HG02981 (cell line): Measurements from ENCODE around the gene ATF3.
"Not testable (repeated sequence)": the region's sequence is repeated elsewhere in the genome, so short reads cannot be mapped to it uniquely, and the experiment has no call there.

Experiments
- ATAC-seq: cut with Tn5 transposase; IDR thresholded peaks from one replicate; pipeline ENCODE4 v1.9.1; 2021; ENCODE audit warnings: mild to moderate bottlenecking, moderate library complexity; ENCODE audit not compliant: unreplicated experiment

ATF3 gene

DNA sequence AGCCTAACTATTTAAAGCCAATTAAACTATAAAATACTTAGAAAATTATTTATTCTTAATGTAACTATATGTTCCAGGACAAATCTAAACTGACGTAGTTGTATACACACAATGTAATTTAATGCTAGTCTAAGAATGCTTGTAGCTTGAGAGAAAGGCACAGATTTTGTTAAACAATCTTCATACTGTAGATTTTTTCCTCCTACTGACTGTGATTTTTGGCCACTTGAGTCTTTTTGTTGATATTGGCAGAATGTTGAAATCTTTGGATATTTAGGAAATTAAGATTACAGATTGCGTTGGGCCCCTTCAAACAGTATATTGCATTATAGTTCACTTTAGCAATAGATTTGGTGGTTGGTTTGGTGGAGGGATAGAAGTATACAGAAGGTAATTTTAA, 40.5 kb downstream of the ATF3 start:
- no peak for ATAC-seq

DNA sequence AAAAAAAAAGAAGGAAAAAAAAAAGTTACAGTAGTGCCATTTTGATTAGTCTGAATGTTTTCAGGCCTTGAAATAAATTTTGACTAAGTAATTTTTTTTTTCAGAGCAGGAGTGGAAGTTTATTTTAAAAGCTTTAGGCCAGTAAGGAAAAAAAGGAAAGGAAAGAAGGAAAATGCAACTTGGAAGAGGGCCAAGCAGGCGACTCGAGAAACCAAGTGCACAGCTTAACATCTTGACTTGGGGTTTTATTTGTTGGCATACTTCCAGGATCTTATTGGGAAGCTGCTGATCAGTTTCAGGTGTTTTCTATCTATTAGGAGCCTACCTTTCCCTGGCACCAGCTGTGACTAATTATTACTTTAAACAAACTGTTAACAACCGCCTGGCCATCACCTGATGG, 41.7 kb downstream of the ATF3 start:
- ATAC-seq, result no peak

DNA sequence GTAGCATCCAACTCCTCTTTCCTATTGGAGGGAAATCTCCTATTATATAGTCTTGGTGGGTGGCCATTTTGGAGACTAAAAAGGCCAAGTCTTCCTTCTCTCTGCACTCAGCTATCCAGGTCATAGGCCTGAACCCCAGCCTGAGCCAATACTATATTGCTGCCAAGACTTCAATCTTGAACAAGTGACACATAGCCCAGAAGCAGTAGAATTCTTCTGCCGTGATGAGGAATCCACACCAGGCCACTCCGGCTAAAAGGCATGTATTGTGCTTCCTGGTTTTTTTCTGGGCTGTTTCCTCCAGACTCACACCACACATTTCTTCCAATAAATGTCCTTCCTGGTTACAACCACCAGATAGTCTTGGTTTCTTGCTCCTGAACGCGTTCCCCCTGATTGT, 43.0 kb downstream of the ATF3 start:
- ATAC-seq, result no peak

DNA sequence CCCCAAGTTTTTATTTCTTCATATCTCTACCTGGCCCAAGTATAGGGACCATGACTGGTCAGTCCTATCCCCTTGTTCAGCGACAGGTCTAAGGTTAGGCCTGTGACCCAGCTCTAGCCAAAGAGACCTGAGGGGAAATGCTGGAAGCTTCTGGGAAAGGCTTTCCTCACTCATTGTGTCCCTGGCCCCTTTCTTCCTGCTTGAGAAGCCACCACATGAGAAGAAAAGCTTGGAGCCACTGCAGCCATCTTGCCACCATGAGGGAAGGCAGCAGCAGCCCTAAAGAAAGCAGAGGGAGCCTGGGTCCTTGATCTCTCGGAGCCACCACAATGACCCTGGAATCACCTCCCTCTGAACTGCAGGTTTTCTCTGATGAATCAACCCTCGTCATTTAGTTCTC, 43.4 kb downstream of the ATF3 start:
- no peak for ATAC-seq

DNA sequence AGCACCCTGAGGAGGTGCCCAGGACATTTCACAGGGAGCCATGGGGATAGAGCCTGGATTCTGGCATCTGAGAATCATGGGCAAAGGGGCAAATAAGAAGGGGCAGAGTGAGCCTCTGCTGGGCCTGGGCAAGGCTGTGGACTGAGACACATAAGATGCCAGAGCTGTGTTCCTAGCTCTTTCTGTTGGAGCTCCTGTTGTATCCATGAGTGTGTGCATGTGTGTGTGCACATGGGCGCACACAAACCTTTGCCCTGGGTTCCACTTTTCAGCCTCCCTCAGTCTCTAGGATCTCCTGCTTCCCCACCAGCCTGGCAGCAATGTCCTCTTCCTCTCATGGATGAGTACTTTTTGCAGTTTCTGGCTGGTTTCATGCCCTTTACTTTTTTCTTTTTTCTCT, 44.0 kb downstream of the ATF3 start:
- ATAC-seq, result no peak

DNA sequence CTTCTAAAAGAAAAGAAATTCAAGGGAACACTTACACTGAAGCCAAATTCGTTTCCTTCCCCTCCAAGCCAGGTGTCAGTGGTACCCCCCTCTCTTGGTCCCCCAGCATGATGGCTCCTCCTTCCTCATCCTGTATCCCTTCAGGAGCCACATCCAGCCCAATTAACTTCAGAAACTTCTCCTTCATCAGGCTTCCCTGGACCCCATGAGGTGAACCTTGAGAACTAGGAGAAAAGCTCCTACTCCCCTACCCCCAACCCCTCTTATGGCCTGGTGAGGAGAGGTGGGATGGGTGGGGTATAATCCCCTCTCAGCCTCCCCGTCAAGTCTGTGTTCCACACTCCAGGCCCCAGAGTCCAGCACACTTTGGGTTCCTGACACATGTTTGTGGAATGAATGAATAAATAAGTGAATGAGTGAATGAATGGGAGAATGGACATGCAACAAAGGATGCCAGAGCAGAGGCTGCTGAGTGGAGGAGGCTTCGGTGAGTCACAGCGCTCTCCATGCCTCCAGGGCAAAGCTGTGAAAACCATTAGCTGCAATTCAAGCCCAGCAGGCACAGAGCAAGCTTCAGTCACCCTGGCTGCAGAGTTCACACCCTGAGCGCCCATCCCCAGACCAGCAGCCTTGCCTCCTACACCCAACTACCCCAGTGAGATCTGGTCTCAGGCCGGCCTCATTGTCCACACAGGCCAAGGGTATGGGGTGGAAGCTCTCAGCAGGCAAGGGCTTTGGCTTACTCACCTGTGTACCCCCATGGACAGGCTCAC, 47.3 kb downstream of the ATF3 start:
- ATAC-seq, result no peak

DNA sequence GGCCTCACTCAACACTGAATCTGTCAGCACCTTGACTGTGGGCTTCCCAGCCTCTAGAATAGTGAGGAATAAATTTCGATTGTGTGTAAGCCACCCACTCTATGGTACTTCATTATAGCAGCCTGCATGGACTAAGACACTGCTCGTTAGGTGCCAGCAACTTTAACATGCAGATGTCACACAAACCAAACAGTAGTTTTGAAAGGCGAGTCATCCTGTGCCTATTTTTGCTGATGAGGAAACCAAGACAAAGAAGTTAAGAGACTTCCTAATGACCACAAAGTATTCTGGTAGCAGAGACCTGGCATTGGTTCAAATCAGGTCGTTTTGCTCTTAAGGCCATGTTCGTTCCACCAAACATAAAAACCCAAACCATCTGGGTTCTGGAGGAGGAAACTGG, 48.2 kb downstream of the ATF3 start:
- peak; percentile 94 for ATAC-seq

DNA sequence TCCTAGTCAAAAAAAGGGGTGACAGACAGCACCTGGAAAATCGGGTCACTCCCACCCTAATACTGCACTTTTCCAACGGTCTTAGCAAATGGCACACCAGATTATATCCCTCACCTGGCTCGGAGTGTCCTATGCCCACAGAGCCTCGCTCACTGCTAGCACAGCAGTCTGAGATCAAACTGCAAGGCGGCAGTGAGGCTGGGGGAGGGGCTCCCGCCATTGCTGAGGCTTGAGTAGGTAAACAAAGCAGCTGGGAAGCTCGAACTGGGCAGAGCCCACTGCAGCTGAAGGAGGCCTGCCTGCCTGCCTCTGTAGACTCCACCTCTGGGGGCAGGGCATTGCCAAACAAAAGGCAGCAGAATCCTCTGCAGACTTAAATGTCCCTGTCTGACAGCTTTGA, 49.7 kb downstream of the ATF3 start:
- ATAC-seq, result not testable (repeated sequence)

DNA sequence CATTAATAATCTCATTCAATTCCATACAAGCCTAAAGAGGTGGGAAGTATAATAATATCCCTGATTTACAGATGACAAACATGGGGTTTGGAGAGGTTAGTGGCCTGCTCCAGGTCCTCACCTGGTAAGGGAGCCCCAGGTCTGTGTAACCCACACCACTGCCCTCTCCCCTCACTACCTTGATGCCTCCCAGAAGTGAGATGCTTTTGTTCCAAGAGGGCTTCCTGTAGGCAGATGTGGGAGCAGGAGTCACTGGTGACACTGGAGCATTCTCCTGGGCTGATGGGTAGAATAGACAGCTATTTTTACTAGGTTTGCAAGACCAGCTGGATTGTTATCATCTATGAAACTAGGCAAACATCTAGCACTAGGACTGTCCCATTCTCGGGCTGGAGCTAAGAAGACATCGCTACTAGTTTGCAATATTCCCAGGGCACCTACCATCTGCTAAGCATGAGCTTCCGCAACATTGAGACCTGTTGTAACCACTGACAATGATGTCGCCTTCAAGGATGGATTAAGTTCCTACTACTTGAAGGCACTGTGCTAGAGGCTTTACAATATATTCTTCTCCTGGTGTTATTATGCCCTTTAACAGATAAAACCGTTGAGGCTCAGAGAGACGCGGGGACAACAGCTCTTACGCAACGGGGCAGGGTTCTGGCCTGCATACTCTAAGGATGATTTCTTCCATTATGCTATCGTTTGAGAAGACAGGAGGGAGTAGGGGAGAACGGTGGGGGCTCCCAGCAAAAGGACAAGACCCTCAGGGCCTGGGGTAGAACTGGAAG, 56.0 kb downstream of the ATF3 start:
- ATAC-seq, result no peak

DNA sequence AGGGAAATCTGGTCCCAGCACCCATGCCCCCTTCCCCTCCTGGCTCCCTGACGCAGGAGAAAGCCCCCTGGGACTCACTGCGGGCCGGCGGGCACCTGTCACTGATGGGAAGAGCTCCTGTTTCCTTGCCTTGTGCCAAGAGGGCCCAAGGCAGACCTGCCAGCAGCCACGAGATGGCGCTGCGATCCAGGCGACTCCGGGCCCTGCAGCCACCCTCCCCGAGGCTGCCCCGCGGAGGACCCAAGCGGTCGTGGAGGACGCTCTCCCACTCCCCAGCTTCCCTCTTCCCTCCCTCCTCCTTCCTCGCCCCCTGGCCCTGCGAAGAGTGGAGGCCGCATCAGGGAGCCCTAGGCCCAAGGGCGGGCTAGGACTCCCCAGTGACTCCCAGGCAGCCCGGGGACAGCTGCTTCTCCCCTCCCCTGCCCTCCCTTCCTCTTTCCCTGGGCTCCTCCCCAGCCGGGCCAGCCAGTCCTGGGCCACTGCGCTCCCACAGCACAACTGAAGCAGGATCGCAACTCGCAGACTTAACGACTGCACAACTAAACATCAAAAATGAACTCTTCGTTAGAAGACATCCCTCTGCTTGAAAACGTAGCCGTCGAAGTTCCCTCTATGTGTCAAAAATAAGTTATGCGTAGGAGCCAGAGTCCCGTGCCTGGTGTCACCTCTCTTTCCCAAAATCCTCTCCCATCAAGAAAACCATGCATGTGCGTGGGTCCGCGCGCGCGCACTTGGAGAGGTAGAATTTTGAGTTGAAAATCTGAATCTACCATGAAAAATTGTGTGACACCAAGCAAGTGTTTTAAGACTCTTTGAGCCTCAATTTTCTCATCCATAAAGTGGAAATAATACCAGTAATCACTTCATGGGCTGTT, 56.9 kb downstream of the ATF3 start:
- ATAC-seq, result peak; percentile 91

DNA sequence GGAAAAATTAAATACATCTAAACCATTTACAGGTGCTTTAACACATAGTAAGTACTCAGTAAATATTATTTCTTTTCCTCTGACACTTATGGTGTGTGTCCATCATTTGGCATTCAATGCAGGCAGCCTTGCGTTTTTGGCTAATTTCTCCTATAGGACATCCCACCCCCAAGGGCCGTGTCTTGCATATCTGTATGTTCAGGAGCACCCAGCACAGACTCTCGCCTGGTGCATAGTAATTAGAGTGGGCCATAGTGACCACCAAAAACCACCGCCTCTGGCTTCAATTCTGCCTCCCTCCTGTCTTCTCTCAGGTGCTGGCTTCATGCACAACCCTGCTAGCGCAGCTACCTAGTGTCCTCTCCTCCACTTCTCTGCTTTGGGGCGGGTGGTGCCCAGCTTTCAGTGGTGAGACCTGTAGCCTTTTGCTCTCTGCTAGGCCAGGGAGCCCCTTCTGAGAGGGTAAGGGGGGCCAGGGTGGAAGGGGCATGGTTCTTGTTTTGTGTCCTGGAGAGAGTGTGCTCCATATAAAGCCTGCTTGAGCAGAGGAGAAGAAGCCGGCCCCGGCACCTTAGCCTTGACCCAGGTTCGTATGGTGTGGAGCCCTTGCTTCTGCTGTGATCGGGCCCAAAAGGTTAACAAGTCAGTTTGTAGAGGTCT, 57.7 kb downstream of the ATF3 start:
- no peak for ATAC-seq

DNA sequence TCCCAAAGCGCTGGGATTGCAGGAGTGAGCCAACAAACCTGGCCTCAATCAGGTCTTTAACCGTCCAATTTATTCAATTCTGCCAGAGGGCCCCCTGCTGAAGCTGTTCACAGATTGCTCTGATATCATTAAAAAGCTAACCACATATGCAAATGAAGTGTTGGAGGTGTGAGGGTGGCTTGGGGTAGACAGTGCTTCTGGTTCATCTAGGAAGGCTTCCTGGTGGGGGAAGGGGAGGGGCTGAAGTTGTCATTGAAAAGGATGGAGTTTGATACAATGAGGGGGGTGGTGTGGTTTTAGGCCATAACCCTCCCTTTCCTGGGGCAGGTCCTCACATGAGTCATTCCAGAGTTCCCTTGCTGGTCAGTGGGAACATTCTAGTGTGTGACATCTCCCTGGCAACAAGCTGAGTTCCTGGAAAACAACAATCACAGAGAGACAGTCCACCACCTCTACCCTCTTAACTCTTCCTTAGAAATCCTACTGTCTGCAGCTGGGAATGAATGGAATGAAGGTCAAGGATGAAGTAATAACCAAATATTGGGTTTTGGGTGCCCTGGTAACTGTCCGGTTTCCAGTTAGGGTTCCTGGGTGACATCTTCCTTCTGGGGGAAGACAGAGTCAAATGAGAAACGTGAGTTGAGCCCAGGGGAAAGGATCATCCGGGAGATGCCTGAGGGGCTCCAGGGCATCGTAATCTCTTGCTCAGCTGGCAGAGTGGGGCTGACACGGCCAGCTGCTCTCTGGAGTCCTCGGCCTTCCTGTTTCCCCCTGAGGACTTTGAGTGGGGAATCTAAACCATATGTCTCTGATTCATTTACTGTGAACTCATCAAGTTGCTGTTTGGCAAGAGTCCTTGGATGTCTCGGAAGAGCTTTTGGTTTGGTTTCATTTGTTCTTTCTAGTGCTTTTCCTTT, 58.9 kb downstream of the ATF3 start:
- ATAC-seq, result peak; percentile 36

DNA sequence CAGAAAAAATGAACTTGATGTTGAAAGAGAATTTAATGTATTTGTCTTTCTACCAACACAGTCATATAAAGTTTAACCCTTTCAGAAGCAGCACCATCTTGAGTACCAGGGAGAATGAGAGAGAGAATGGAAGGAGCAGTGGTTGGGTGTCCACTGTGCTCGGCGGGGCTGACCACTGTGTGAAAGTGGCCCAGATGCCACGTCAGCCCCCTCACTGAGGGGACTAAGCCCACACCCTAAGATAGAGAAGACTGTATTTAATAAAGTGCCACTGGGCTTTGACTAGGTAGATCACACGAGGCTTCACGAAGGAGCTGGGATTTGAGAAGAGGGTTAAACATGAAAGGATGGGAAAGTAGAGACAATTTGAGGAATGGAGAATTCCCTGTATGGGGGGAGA, 59.9 kb downstream of the ATF3 start:
- no peak for ATAC-seq

DNA sequence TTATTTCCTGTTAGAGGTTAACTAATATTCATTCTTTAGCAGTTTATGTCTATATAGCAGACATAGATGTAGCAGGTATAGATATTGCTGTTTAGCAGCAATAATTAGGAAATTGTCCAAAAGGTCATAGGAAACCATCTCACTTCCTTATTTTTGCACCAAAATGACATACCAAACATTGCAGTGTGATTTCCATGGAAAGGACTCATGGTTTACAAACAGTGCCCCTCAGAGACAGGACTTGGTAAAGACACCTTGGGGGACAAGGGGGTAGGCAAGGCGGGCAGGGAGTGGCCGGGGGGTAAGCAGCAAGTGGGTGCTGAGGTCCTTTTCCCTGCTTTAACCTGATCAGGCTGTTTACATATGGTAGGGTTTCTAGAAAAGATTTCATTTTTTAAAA, 60.5 kb downstream of the ATF3 start:
- ATAC-seq, result no peak

DNA sequence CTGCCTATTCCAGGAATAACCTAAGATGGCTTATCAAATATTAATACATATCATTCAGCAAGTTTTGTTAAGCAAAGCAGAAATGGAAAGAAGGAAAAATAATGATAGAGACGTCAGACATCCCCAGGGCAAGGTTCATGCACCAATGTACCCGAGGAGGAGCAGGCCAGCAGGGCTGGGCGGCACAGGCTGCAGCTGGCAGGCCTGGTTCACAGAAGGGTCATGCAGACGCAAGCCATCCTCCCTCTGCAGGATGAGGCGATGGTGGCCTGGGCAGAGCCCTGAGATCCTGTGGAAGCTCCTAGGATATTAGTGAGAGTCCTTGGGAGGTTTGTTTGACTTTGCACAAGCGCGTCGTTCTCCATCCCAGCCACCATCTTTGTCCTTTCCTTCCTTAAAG, 61.0 kb downstream of the ATF3 start:
- no peak for ATAC-seq

DNA sequence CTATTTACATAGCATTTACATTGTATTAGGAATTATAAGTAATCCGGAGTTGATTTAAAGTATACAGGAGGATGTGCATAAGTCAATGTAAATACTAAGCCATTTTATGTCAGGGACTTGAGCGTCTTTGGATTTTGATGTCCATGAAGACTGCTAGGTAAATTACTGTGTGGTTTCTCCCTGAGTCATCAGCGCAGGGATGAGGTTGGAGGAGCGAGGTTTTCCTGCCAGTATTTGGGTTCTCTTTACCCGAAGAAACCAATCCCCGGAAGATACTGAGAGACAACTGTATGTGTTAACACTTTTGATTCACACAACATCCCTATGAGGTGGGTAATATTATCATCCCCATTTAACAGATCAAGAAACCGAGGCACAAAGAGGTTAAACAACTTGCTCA, 61.7 kb downstream of the ATF3 start:
- no peak for ATAC-seq
